Smooth muscle cell of the pulmonary artery (primary cell): Measurements from ENCODE around the gene CCR2. TPM values are rescaled to one million over a fixed set of nuclear protein-coding genes. Genes with fewer than 3 reads are reported as not detected.

Experiments used
- total RNA-seq: library from RNA; depleted of rRNA; stranded (reverse); fragments of >200 nt; gene quantifications from 2 replicates; pipeline ENCODE4 v1.2.3, GENCODE V29; 2014

The CCR2 gene
- total RNA-seq, result not detected in 2 replicates

DNA sequence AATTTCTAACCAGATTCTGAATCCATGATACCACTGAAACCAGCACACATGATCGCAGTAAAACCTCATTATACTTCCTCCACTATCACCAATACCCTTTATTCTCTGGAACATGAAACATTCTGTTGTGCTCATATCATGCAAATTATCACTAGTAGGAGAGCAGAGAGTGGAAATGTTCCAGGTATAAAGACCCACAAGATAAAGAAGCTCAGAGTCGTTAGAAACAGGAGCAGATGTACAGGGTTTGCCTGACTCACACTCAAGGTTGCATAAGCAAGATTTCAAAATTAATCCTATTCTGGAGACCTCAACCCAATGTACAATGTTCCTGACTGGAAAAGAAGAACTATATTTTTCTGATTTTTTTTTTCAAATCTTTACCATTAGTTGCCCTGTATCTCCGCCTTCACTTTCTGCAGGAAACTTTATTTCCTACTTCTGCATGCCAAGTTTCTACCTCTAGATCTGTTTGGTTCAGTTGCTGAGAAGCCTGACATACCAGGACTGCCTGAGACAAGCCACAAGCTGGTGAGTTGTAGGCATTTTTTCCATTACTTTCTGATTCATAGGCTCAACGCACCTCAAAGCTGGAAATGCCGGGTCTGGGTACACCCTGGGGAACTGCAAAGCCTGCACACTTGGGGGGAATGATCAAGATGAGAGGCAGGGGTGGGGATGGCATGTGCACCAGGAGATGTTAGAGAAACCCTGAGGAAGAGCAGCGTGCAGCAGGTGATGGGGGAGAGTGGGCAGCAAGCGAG lies at the start of gene CCR2:
TSS of gene CCR2 (plus strand) at position 465 of the 764 bp plus-strand sequence. CDS start 3,417 bp downstream, outside the sequence.

DNA sequence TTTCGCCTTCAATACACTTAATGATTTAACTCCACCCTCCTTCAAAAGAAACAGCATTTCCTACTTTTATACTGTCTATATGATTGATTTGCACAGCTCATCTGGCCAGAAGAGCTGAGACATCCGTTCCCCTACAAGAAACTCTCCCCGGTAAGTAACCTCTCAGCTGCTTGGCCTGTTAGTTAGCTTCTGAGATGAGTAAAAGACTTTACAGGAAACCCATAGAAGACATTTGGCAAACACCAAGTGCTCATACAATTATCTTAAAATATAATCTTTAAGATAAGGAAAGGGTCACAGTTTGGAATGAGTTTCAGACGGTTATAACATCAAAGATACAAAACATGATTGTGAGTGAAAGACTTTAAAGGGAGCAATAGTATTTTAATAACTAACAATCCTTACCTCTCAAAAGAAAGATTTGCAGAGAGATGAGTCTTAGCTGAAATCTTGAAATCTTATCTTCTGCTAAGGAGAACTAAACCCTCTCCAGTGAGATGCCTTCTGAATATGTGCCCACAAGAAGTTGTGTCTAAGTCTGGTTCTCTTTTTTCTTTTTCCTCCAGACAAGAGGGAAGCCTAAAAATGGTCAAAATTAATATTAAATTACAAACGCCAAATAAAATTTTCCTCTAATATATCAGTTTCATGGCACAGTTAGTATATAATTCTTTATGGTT lies 17.1 kb downstream of the CCR2 start, which contains the start of gene CCR5:
TSS of gene CCR5 (plus strand) at position 108 of the 680 bp plus-strand sequence. CDS start 1,957 bp downstream, outside the sequence.

DNA sequence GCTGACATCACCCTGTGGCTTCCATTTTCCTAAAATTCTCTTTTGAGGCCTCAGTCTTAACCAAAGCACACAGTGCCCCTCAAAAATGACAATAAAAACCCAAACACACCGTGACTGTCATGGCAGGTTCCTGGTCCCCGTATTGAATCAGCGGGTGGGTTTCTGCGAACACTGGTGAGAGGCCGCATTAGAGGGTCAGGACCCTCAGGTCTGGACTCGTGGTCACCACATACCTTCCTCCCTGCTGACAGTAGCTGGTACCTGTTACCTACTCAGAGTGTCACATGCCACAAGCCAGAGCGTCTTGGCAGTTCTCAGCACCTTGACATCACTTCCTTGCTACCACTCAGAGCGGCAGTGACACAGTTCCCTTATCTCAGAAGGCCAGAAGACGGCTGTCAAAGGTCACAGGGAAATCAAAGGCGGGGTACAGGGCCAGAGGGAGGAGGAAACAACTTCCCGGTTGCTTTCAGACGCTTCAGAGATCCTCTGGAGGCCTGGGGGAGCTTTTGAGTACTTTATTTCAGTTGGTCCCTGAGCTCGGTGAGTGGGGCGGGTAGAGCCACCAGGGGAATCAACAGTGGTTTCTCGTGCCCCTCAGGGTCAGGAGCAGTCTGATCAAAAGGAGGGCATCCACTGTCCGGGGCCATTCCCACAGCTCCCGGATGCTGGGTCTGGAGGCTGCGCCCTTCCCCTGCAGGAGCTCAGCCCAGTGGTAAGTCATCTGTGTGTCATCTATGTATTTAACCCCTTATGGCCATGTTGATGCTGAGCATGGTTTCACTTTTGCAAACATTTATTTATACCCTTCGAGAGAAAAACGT lies 53.1 kb downstream of the CCR2 start, which contains the start of the genes CCR5AS and CCRL2:
TSS of gene CCR5AS (minus strand) at position 279 of the 824 bp plus-strand sequence.
TSS of gene CCRL2 (plus strand) at position 472 of the 824 bp plus-strand sequence. CDS start 821 bp downstream, outside the sequence.

Other genes with a start within 250 kb of the CCR2 start
- 0.26 TPM in 1 of 2 replicates, not detected in the other for gene CCR1, start 145.8 kb upstream of the CCR2 start, total RNA-seq
- gene CCR3, start 111.7 kb upstream of the CCR2 start, total RNA-seq, result not detected in 2 replicates
- not detected in 2 replicates for gene CCR5, start 16.8 kb downstream of the CCR2 start, total RNA-seq
- 0.10 and 0.26 TPM in 2 replicates for gene CCRL2, start 53.1 kb downstream of the CCR2 start, total RNA-seq
- gene LTF, start 110.8 kb downstream of the CCR2 start, total RNA-seq, result 1.7 TPM in 1 of 2 replicates, not detected in the other
- not detected in 2 replicates for gene RTP3, start 143.9 kb downstream of the CCR2 start, total RNA-seq
- gene LRRC2, start 212.2 kb downstream of the CCR2 start, total RNA-seq, result 0.36 and 1.5 TPM in 2 replicates